GM12801 (cell line): Measurements from ENCODE around the gene KCNK3.

Experiments
- TF ChIP-seq, protein P1 (sequence below): IDR thresholded peaks from one replicate; pipeline ENCODE4 v1.5.1; 2011; ENCODE audit warnings: control low read depth; ENCODE audit not compliant: insufficient read length; ENCODE audit errors: extremely low read depth

KCNK3 gene

DNA sequence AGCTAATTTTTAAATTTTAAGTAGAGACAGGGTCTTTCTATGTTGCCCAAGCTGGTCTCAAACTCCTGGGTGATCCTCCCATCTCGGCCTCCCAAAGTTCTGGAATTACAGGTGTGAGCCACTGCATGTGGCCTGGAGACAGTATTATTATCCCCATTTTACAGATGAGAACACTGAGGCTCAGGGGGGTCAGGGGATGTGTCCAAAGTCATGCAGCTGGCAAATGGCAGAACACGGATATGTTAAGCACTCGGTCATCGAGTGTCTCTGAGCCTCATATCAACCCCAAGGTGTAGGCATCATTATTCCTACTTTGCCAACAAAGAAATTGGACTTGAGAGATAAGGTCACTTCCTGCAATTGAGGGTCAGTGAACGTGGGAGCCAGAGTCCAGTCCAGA is 12.6 kb downstream of the KCNK3 start:
- TF ChIP-seq, protein P1, sequence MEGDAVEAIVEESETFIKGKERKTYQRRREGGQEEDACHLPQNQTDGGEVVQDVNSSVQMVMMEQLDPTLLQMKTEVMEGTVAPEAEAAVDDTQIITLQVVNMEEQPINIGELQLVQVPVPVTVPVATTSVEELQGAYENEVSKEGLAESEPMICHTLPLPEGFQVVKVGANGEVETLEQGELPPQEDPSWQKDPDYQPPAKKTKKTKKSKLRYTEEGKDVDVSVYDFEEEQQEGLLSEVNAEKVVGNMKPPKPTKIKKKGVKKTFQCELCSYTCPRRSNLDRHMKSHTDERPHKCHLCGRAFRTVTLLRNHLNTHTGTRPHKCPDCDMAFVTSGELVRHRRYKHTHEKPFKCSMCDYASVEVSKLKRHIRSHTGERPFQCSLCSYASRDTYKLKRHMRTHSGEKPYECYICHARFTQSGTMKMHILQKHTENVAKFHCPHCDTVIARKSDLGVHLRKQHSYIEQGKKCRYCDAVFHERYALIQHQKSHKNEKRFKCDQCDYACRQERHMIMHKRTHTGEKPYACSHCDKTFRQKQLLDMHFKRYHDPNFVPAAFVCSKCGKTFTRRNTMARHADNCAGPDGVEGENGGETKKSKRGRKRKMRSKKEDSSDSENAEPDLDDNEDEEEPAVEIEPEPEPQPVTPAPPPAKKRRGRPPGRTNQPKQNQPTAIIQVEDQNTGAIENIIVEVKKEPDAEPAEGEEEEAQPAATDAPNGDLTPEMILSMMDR: no peak

DNA sequence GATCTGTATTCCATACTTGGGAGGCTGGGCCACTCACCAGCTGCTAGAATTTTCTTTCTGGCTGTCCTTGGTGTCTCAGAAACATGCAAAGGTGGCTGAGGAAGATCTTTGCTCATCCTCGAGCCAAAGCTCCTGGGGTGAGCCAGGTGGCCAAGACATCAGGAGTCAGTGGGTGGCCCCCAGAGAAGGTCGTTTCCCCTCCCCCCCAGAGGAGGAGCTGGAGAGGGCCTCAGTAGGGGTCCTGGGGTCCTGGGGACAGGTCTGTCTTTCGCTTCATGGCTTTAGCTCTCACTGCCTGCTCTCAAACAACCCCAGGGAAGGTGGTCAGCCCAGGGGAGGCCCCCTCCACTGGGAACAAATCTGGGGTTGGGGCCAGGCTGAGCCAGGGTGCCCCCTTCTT is 13.6 kb downstream of the KCNK3 start:
- TF ChIP-seq, protein P1: no peak

DNA sequence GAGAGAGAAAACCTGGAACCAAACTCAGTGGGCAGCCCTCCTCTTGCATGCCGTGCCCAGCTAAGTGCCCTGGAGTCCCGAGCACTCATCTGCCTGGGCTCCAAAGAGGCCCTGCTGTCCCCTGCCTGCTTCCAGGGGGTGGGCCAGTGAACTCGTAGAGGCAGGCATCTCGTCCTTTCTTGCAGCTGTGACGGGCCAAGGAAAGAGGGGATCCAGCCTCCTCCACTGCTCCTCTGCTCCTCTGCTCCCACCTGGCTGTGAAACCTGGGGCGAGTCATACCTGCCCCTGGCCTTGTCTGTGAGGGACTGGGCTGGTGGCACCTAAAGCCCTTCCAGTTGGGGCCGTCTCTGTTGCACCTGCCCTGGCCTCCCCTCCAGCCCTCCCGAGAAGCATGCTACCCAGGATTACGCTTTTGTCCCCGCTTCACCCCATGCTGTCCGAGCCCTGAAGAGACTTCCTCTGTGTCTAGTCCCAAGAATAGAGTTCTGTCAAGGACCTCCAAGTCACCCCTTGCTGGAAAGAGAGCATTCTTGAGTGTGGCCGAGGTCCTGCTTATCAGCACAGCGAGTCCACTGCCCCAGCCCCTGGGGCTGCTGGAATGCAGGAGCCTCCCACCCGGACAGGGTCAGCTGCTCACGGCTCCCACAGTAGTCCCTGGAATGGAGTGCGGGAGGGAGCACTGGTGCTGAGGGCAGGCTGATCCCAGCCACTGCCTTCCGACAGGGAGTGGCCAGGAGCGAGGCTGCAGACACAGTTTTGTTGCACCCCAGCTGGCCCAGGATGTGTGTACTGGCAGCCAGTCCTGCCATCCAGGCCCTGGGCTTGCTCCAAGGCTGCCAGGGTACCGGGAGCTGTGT is 14.3 kb downstream of the KCNK3 start:
- TF ChIP-seq, protein P1: no peak

DNA sequence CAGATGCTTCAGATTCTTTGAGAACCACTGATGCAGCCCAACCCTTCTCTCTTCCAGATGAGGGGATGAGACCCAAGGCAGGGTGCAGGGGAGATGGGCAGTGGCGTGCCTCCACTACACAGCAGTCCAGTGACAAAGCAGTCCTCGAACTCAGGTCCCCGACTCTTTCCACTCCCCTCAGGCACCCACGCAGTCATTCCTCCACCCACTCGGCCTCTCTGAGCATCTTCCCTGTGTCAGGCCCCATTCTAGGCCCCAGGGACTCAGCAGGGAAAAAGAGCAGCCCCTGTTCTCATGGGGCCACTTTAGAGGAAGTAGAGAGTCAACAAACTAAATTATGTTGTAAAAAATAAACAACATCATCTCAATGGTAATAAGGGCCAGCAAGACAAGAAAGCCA is 15.2 kb downstream of the KCNK3 start:
- TF ChIP-seq, protein P1: no peak

DNA sequence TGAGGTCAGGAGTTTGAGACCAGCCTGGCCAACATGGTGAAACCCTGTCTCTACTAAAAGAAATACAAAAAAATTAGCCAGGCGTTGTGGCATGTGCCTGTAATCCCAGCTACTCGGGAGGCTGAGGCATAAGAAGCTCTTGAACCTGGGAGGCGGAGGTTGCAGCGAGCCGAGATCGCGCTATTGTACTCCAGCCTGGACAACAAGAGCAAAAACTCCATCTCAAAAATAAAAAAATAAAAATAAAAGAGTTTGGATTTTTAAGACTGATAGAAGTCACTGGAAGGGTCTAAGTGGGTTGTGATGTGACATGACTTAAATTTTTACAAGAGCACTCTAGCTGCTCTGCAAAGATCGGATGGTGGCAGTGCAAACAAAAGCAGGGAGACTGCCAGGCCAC is 15.9 kb downstream of the KCNK3 start:
- TF ChIP-seq, protein P1: no peak

DNA sequence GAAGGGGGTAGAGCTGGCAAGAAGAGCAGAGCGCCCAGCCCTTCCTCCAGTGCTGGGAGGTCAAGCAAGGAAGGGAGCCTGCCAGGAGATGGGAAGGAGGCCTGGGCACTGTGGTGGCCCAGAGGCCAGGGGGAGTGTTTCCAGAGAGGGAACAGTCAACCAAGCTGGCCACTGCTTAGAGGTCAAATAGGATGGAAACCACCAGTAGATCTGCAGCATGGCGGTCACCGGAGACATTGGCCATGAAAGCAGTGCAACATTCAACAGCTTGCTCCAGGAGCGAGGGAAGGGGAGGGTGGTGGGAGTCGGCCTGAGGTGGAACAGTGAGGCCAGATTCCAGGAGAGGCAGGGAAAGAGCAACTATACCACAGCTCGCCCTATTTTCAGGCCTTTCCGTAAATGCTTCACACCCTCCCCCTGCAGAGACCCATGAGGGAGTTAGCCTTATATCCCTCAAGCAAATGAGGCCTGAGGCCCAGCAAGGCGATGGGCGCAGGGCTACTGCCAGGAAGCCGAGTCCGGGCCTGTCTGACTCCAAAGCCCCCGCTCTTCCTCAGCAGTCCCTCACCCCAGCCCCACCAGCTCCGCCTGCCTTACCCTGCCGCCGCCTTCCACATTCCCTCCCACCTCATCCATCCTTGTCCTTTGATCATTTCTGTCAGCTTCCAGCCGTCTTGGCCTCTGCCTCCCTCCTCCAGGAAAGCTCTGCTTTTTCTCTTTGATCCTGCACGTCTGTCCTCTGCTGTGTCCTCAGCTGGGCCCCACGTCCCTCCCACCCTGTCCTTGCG is 17.0 kb downstream of the KCNK3 start:
- TF ChIP-seq, protein P1: no peak

DNA sequence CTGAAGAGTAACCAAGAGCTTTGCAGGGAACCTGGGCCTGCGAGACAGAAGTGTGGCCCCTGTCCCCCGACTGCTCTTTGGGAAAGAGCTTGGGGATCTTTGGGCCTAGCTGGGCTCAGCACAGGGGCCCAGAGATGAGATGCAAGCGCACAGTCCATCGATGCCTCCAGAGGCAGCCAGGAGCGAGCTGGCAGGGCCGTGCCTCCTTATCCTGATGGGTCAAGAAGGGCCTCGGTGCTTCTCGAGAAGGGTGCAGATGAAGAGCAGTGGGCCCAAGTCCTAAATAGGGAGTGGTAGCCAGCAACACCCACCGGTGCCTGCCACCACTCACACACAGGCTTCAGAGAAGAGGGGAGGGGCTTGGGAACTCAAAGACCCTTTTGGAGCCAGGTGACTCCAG is 17.6 kb downstream of the KCNK3 start:
- TF ChIP-seq, protein P1: no peak
